Stimulated activated CD4-positive, alpha-beta T cell treated with anti-CD3 and anti-CD28 coated beads, Interleukin-4, amount 100 ng/mL, for 24 hours (primary cell): ENCODE measurements around the gene SSBP3.
"Not testable (repeated sequence)": the region's sequence is repeated elsewhere in the genome, so short reads cannot be mapped to it uniquely, and the experiment has no call there.

Experiments
- DNase-seq: peaks from one replicate; pipeline ENCODE4 v3.0.0-alpha.2; 2020

SSBP3 gene

GRCh38 chr1:54239035-54239383 lies 167.2 kb downstream of the SSBP3 start:
- DNase-seq: no peak

GRCh38 chr1:54238353-54239034 lies 167.7 kb downstream of the SSBP3 start:
- DNase-seq: no peak

GRCh38 chr1:54237586-54237985 lies 168.6 kb downstream of the SSBP3 start:
- no peak for DNase-seq

GRCh38 chr1:54234284-54234683 lies 171.9 kb downstream of the SSBP3 start:
- DNase-seq: no peak

GRCh38 chr1:54233196-54233595 lies 173.0 kb downstream of the SSBP3 start:
- not testable (repeated sequence) for DNase-seq

GRCh38 chr1:54230507-54231339 lies 175.5 kb downstream of the SSBP3 start:
- DNase-seq: peak; percentile 63

- DNase-seq: peak; percentile 43
These were observed 176.8 kb downstream of the SSBP3 start for GRCh38 chr1:54229281-54229891.

GRCh38 chr1:54228638-54229079 lies 177.5 kb downstream of the SSBP3 start:
- no peak for DNase-seq

GRCh38 chr1:54227891-54228310 lies 178.3 kb downstream of the SSBP3 start:
- no peak for DNase-seq

- no peak for DNase-seq
These were observed 179.0 kb downstream of the SSBP3 start for GRCh38 chr1:54227091-54227602.

GRCh38 chr1:54225986-54226559 lies 180.1 kb downstream of the SSBP3 start:
- DNase-seq: no peak

- DNase-seq: no peak
These were observed 180.8 kb downstream of the SSBP3 start for GRCh38 chr1:54225378-54225777.

GRCh38 chr1:54224233-54224632 lies 182.0 kb downstream of the SSBP3 start:
- DNase-seq: no peak

- DNase-seq: no peak
These were observed 182.6 kb downstream of the SSBP3 start for GRCh38 chr1:54223441-54224202.

GRCh38 chr1:54222711-54223110 lies 183.5 kb downstream of the SSBP3 start:
- no peak for DNase-seq

- DNase-seq: no peak
These were observed 184.2 kb downstream of the SSBP3 start for GRCh38 chr1:54221867-54222484.

- DNase-seq: no peak
These were observed 184.9 kb downstream of the SSBP3 start for GRCh38 chr1:54221113-54221834.

GRCh38 chr1:54220004-54220811 lies 186.0 kb downstream of the SSBP3 start:
- DNase-seq: no peak

- no peak for DNase-seq
These were observed 186.5 kb downstream of the SSBP3 start for GRCh38 chr1:54219688-54220003.

GRCh38 chr1:54218883-54219687 lies 187.1 kb downstream of the SSBP3 start:
- DNase-seq: no peak
